Urinary bladder (tissue), 4 donors: Measurements from ENCODE around the gene ISOC1. TPM values are rescaled to one million over a fixed set of nuclear protein-coding genes. Genes with fewer than 3 reads are reported as not detected.

Experiments
- DNase-seq: peaks from one replicate; pipeline ENCODE4 v3.0.0-alpha.2; 2015; ENCODE audit errors: extremely low spot score
- H3K27ac ChIP-seq: one replicate; pipeline ENCODE4 v1.5.1; 2013; ENCODE audit warnings: low read depth, mild to moderate bottlenecking, moderate library complexity
- H3K36me3 ChIP-seq: one replicate; pipeline ENCODE4 v1.6.1; 2013; ENCODE audit warnings: mild to moderate bottlenecking, moderate library complexity; ENCODE audit not compliant: insufficient read depth
- H3K4me1 ChIP-seq: one replicate; pipeline ENCODE4 v1.6.1; 2013; ENCODE audit warnings: mild to moderate bottlenecking, moderate library complexity; ENCODE audit not compliant: insufficient read depth
- H3K4me3 ChIP-seq: one replicate; pipeline ENCODE4 v1.5.1; 2013; ENCODE audit warnings: low read depth, low read length
- WGBS: extraction: QIAGEN DNeasy Blood & Tissue Kit; methylation state at CpG from one replicate; pipeline ENCODE4 v1.1.7; 2013; 5-methylcytosine and 5-hydroxymethylcytosine counted together
- polyA plus RNA-seq: library from polyadenylated mRNA; stranded (reverse); fragments of 200-250 nt; gene quantifications from one replicate; pipeline ENCODE4 v1.2.3, GENCODE V29; 2013
- total RNA-seq: library from RNA; depleted of rRNA; stranded (reverse); fragments of >200 nt; gene quantifications from one replicate; pipeline ENCODE4 v1.2.3, GENCODE V29; 2014
- donor health status: healthy with polysubstance abuse.
- donor health status: healthy.

The ISOC1 gene
- total RNA-seq (51.6 TPM), polyA plus RNA-seq (25.0 TPM)

- Histone ChIP-seq H3K36me3 (no peaks in the 10 kb centered on the region), H3K27ac (peak within 1 kb of the TSS; percentile 81), H3K4me1 (peaks cover 3% of the 10 kb centered on the region), H3K4me3 (peak within 1 kb of the TSS; percentile 58)
- DNase-seq = peak; percentile 61
- 1% methylated on average over 87 of the region's 87 CpGs for WGBS
These were observed at the start of gene ISOC1 for GRCh38 chr5:129094087-129094923. Gene ISOC1, plus strand, starts transcription at chr5:129094749. Its CDS starts 18 bp downstream, at chr5:129094767.

GRCh38 chr5:129046151-129046550 lies 48.4 kb upstream of the ISOC1 start:
- Histone ChIP-seq H3K4me1 (no peaks in the 10 kb centered on the region), H3K36me3 (no peaks in the 10 kb centered on the region)

GRCh38 chr5:129048509-129048908 lies 46.0 kb upstream of the ISOC1 start:
- no peaks in the 10 kb centered on the region for H3K4me1 ChIP-seq
- H3K36me3 ChIP-seq = no peaks in the 10 kb centered on the region
- H3K27ac ChIP-seq = no peak overlapping the region
- no peak for DNase-seq
- 77% methylated on average over 2 of the region's 2 CpGs for WGBS
- H3K4me3 ChIP-seq = no peak overlapping the region

More at GRCh38 chr5:129046151-129046550, 48.4 kb upstream of the ISOC1 start:
- H3K4me3 ChIP-seq = no peak overlapping the region
- no peak overlapping the region for H3K27ac ChIP-seq
- DNase-seq = no peak

- 40% methylated on average over 2 of the region's 2 CpGs for WGBS
- peak; percentile 57 for DNase-seq
- no peaks in the 10 kb centered on the region for H3K36me3 ChIP-seq
- no peak overlapping the region for H3K27ac ChIP-seq
- H3K4me1 ChIP-seq = no peaks in the 10 kb centered on the region
- H3K4me3 ChIP-seq = no peak overlapping the region
These were observed 45.3 kb upstream of the ISOC1 start for GRCh38 chr5:129049126-129049799.

- no peak for DNase-seq
- Histone ChIP-seq H3K4me1 (no peaks in the 10 kb centered on the region), H3K27ac (no peak overlapping the region), H3K36me3 (no peaks in the 10 kb centered on the region), H3K4me3 (no peak overlapping the region)
- 82% methylated on average over 4 of the region's 4 CpGs for WGBS
These were observed 43.3 kb upstream of the ISOC1 start for GRCh38 chr5:129051283-129051682.

GRCh38 chr5:129053438-129053837 lies 41.1 kb upstream of the ISOC1 start:
- Histone ChIP-seq H3K4me1 (no peaks in the 10 kb centered on the region), H3K4me3 (no peak overlapping the region), H3K36me3 (no peaks in the 10 kb centered on the region), H3K27ac (no peak overlapping the region)
- DNase-seq = no peak

GRCh38 chr5:129057329-129057728 lies 37.2 kb upstream of the ISOC1 start:
- Histone ChIP-seq H3K36me3 (no peaks in the 10 kb centered on the region), H3K4me1 (no peaks in the 10 kb centered on the region), H3K4me3 (no peak overlapping the region), H3K27ac (no peak overlapping the region)
- WGBS = 94% methylated on average over 3 of the region's 3 CpGs
- no peak for DNase-seq

- Histone ChIP-seq H3K4me3 (no peak overlapping the region), H3K4me1 (no peaks in the 10 kb centered on the region), H3K27ac (no peak overlapping the region), H3K36me3 (no peaks in the 10 kb centered on the region)
- DNase-seq = no peak
- WGBS = 86% methylated on average over 2 of the region's 2 CpGs
These were observed 32.7 kb upstream of the ISOC1 start for GRCh38 chr5:129061849-129062248.

GRCh38 chr5:129063483-129064113 lies 31.0 kb upstream of the ISOC1 start:
- Histone ChIP-seq H3K27ac (no peak overlapping the region), H3K36me3 (no peaks in the 10 kb centered on the region), H3K4me3 (no peak overlapping the region), H3K4me1 (no peaks in the 10 kb centered on the region)
- no peak for DNase-seq
- WGBS = 48% methylated on average over 1 of the region's 1 CpG

- Histone ChIP-seq H3K4me1 (no peaks in the 10 kb centered on the region), H3K36me3 (no peaks in the 10 kb centered on the region), H3K27ac (no peak overlapping the region), H3K4me3 (no peak overlapping the region)
- WGBS = 86% methylated on average over 2 of the region's 2 CpGs
- no peak for DNase-seq
These were observed 28.8 kb upstream of the ISOC1 start for GRCh38 chr5:129065721-129066120.

- Histone ChIP-seq H3K27ac (no peak overlapping the region), H3K4me3 (no peak overlapping the region), H3K4me1 (no peaks in the 10 kb centered on the region), H3K36me3 (no peaks in the 10 kb centered on the region)
- no peak for DNase-seq
These were observed 26.8 kb upstream of the ISOC1 start for GRCh38 chr5:129067745-129068144.

- Histone ChIP-seq H3K4me1 (no peaks in the 10 kb centered on the region), H3K4me3 (no peak overlapping the region), H3K27ac (no peak overlapping the region), H3K36me3 (no peaks in the 10 kb centered on the region)
- DNase-seq = no peak
- WGBS = 88% methylated on average over 2 of the region's 2 CpGs
These were observed 25.3 kb upstream of the ISOC1 start for GRCh38 chr5:129069292-129069691.

GRCh38 chr5:129073111-129073510 lies 21.4 kb upstream of the ISOC1 start:
- no peaks in the 10 kb centered on the region for H3K36me3 ChIP-seq
- no peak for DNase-seq
- 84% methylated on average over 3 of the region's 3 CpGs for WGBS
- no peak overlapping the region for H3K27ac ChIP-seq
- no peaks in the 10 kb centered on the region for H3K4me1 ChIP-seq
- H3K4me3 ChIP-seq = no peak overlapping the region

GRCh38 chr5:129074903-129075302 lies 19.6 kb upstream of the ISOC1 start:
- WGBS = 72% methylated on average over 4 of the region's 4 CpGs
- no peaks in the 10 kb centered on the region for H3K36me3 ChIP-seq
- DNase-seq = no peak
- H3K4me1 ChIP-seq = no peaks in the 10 kb centered on the region
- no peak overlapping the region for H3K27ac ChIP-seq
- no peak overlapping the region for H3K4me3 ChIP-seq
